ENCODE results near the gene NSUN5. TPM values are rescaled to one million over a fixed set of nuclear protein-coding genes. Genes with fewer than 3 reads are reported as not detected.

The NSUN5 gene
- total RNA-seq, 3 donors from 2014 or later (not counting 1 experiment from before 2014, with no cell fraction given): 35.9 to 39.3 (median 37.4) TPM

DNA sequence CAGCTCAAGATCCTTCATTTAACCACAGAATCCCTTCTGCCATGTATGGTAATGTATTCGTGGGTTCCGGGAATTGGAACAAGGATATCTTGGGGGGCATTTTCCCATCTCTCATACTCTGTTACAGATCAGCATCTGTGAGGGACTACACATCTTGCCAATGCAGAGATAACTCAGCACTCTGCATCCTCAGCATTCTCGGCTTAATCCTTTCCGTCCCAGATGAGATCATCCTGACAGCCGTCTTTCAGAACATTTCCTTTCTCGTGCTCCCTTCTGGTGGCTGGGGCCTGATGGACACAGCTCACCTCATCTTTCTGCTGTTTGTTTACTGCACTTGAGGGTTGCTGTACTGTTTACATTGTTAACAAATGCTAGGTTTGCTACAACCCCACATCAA, 44.6 kb upstream of the NSUN5 start:
- Histone ChIP-seq H3K27me3 (ENCODE audit: control insufficient read depth, insufficient read depth, low read length) (peaks cover 2% of the 10 kb centered on the region), H3K4me3 (ENCODE audit: low read length) (no peak overlapping the region), H3K27ac (ENCODE audit: low read length) (no peak overlapping the region), H3K36me3 (ENCODE audit: control insufficient read depth, insufficient read depth, low read length) (no peaks in the 10 kb centered on the region), H3K9me3 (ENCODE audit: control insufficient read depth, insufficient read depth, low read length) (peaks cover 4% of the 10 kb centered on the region), H3K4me1 (ENCODE audit: control insufficient read depth, insufficient read depth, low read length) (peaks cover 6% of the 10 kb centered on the region)
- peaks cover 0 to 13% of the 10 kb centered on the region in 2 donors for H3K4me1 Mint-ChIP-seq
- WGBS (ENCODE audit: insufficient coverage): 96% methylated on average over 6 of the region's 6 CpGs
- intact Hi-C loops (cut with micrococcal nuclease): no loop called here
- H3K27me3 Mint-ChIP-seq (ENCODE audit: low read depth in 2 of 2): no peaks in the 10 kb centered on the region
- DNase-seq (no peak), ATAC-seq (no peak)
- no peaks in the 10 kb centered on the region for H3K36me3 Mint-ChIP-seq
- no peak overlapping the region for H3K27ac Mint-ChIP-seq
- H3K4me3 Mint-ChIP-seq: no peak overlapping the region
- TF ChIP-seq, protein P1, sequence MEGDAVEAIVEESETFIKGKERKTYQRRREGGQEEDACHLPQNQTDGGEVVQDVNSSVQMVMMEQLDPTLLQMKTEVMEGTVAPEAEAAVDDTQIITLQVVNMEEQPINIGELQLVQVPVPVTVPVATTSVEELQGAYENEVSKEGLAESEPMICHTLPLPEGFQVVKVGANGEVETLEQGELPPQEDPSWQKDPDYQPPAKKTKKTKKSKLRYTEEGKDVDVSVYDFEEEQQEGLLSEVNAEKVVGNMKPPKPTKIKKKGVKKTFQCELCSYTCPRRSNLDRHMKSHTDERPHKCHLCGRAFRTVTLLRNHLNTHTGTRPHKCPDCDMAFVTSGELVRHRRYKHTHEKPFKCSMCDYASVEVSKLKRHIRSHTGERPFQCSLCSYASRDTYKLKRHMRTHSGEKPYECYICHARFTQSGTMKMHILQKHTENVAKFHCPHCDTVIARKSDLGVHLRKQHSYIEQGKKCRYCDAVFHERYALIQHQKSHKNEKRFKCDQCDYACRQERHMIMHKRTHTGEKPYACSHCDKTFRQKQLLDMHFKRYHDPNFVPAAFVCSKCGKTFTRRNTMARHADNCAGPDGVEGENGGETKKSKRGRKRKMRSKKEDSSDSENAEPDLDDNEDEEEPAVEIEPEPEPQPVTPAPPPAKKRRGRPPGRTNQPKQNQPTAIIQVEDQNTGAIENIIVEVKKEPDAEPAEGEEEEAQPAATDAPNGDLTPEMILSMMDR (IDR thresholded peaks at IDR 0.05): no peak
- H3K9me3 Mint-ChIP-seq: peaks cover 0 to 7% of the 10 kb centered on the region in 2 donors

DNA sequence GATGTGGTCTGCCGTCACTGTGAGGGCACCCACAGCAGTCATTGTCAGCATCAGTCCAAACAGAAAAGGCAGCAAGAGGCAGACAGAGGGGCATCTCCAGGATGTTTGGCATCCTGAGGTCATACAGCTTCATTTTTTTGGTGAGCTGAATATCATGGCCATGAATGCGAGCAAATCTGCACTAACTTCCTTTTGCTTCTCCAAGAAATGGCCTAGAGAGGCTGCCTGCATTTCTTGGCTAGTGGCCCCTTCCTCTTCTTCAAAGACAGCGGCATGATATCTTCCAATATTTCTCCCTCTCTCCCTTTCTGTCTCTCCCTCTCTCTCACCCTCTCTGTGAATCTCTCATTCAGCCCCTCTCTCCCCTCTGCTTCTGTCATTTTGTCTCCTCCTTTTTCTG, 44.2 kb upstream of the NSUN5 start:
- intact Hi-C loops (cut with micrococcal nuclease): no loop called here
- WGBS (ENCODE audit: insufficient coverage): 84% methylated on average over 3 of the region's 3 CpGs
- Histone ChIP-seq H3K27ac (ENCODE audit: low read length) (no peak overlapping the region), H3K36me3 (ENCODE audit: control insufficient read depth, insufficient read depth, low read length) (no peaks in the 10 kb centered on the region), H3K9me3 (ENCODE audit: control insufficient read depth, insufficient read depth, low read length) (peaks cover 4% of the 10 kb centered on the region), H3K4me1 (ENCODE audit: control insufficient read depth, insufficient read depth, low read length) (peaks cover 1% of the 10 kb centered on the region), H3K27me3 (ENCODE audit: control insufficient read depth, insufficient read depth, low read length) (peaks cover 2% of the 10 kb centered on the region), H3K4me3 (ENCODE audit: low read length) (no peak overlapping the region)
- no peak for DNase-seq
- TF ChIP-seq, protein P1 (IDR thresholded peaks at IDR 0.05): no peak
- peak in 1 of 3 donors; percentile 28 for ATAC-seq
- H3K4me3 Mint-ChIP-seq: no peak overlapping the region
- peaks cover 0 to 7% of the 10 kb centered on the region in 2 donors for H3K9me3 Mint-ChIP-seq
- H3K4me1 Mint-ChIP-seq: peaks cover 0 to 9% of the 10 kb centered on the region in 2 donors
- H3K27me3 Mint-ChIP-seq (ENCODE audit: low read depth in 2 of 2): no peaks in the 10 kb centered on the region
- no peaks in the 10 kb centered on the region for H3K36me3 Mint-ChIP-seq
- H3K27ac Mint-ChIP-seq: no peak overlapping the region

DNA sequence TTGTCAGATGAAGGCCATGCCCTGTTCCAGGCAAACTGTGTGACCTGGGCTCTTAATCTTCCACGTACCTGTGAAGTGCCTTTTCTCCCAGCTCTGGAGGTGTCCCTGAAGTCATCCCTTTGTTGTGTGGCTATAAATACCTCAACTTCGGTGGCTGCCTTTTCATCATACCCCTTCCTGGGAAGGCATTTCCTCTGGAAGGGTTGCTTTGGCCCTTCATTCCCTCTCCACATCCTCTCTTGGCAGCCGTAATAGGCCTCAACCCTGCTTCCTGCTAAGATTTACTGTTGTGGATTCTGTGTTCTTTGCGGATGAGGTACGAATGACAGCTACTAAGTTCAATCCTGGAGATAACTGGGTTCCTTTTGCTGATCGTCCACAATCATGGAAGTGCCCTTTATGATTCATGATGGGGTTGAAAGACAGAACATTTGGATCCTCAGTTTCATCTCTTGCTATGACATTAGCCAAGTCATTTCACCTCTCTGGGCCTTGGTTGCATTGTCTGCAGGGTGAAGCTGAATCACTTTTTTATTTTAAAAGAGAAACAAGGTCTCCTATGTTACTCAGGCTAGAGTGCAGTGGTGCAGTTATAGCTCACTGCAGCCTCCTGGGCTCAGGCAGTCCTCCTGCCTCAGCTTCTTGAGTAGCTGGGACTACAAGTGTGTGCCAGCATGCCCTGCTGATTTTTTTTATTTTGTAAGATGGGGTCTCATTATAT, 43.0 kb upstream of the NSUN5 start:
- TF ChIP-seq, protein P1 (IDR thresholded peaks at IDR 0.05): no peak
- Histone ChIP-seq H3K4me3 (ENCODE audit: low read length) (no peak overlapping the region), H3K27ac (ENCODE audit: low read length) (no peak overlapping the region), H3K36me3 (ENCODE audit: control insufficient read depth, insufficient read depth, low read length) (no peaks in the 10 kb centered on the region), H3K27me3 (ENCODE audit: control insufficient read depth, insufficient read depth, low read length) (no peaks in the 10 kb centered on the region), H3K4me1 (ENCODE audit: control insufficient read depth, insufficient read depth, low read length) (no peaks in the 10 kb centered on the region), H3K9me3 (ENCODE audit: control insufficient read depth, insufficient read depth, low read length) (peaks cover 4% of the 10 kb centered on the region)
- no peak overlapping the region for H3K4me3 Mint-ChIP-seq
- no peaks in the 10 kb centered on the region for H3K36me3 Mint-ChIP-seq
- peaks cover 0 to 7% of the 10 kb centered on the region in 2 donors for H3K9me3 Mint-ChIP-seq
- no peaks in the 10 kb centered on the region for H3K27me3 Mint-ChIP-seq (ENCODE audit: low read depth in 2 of 2)
- ATAC-seq: no peak
- WGBS (ENCODE audit: insufficient coverage): 70% methylated on average over 6 of the region's 6 CpGs
- DNase-seq: no peak
- H3K4me1 Mint-ChIP-seq: peaks cover 0 to 9% of the 10 kb centered on the region in 2 donors
- intact Hi-C loops (cut with micrococcal nuclease): no loop called here
- H3K27ac Mint-ChIP-seq: no peak overlapping the region
